RCC 7860 (cell line): Measurements from ENCODE around the gene DCAF15.
A peak's percentile ranks its signal among the peaks of the same experiment; 100 is the strongest.

ENCODE experiments used
- DNase-seq: peaks from one replicate; pipeline ENCODE4 v3.0.0-alpha.2; 2015; ENCODE audit warnings: low spot score
- FAIRE-seq: peaks from 2 replicates; lab custom pipeline; 2012; peaks lifted over from hg19 to GRCh38; lab: Jason Lieb, UNC

The DCAF15 gene

DNA sequence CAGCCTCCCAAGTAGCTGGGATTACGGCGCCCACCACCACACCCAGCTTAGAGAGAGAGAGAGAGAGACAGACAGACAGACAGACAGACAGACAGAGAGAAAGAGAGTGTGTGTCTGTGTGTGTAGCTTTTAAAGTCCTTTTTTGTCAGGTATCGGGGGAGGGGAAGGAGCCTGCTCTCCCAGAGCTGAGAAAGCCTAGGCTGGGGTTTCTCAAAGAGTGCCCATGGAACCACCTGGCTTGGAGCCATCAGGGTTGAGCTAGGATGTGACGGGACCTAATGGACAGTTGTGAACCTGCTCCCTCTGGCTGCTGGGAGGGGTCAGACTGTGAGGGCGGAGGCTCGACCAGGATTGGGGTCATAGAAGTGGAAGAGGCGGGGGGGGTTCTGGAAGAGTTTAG, 37.2 kb downstream of the DCAF15 start:
- DNase-seq (no peak), FAIRE-seq (no peak)

DNA sequence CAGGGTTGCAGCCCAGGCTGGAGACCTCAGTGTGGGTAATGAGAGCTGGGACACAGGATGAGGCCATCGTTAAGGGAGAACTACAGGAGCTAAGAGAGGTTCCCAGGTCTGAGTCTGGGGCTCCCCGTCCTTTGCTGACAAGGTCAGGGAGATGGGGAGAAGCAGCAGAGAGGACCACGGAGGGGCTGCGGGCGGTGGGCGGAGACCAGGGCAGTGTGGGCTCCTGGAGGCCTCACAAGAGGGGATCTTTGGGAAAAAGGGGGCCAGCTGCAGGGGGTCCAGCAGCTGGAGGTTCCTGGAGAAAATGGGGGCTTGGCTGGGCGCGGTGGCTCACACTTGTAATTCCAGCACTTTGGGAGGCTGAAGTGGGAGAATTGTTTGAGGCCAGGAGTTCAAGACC, 37.8 kb downstream of the DCAF15 start:
- DNase-seq (no peak), FAIRE-seq (no peak)

DNA sequence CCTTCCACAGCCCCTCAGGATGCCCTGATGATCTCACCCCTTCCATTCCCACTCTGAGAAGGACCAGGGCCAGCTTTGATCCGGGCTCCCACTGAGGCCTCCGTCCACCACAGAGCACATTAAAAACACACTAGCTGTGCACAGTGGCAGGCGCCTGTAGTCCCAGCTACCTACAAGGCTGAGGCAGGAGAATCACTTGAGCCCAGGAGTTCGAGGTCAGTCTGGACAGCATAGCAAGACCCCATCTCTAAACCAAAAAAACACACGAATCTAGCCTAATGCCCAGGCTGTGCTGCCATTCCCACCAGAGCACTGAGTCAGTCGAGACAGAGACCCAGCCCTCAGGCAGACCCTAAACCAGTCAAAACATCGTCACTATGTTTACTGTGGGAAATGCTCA, 39.7 kb downstream of the DCAF15 start:
- DNase-seq: no peak
- FAIRE-seq: no peak

DNA sequence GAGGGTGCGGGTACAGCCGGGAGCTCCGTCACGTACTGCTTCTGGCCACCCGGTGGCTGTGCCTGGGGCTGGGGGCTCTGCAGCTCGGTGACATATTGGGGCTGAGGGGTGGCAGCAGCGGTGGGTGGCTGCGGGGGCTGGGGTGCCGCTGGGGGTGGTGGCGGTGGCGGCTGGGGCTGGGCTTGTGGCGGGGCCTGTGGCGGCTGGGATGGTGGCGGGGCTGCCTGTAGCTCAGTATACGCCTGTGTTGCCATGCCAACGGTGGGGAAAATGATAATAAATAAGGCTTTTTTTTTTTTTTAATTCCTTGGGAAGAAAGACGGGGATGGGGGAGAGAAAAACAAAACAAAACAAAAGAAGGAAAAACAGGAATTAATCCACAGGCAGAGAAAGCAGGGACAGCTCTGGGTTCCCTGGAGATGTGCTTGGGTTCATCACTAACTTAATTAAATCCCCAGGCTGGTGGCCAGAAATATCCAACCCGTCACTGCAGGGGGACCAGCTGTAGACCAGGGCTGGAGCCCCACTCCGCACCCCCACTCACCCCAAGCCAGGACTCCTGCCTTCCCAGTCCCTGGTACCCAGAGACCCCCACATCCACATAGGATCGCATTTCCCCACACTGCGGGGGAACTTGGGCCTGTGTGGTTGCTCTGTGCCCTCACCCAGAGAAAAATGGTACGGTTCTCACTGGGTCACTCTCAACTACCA, 41.4 kb downstream of the DCAF15 start:
- no peak for DNase-seq
- no peak for FAIRE-seq

DNA sequence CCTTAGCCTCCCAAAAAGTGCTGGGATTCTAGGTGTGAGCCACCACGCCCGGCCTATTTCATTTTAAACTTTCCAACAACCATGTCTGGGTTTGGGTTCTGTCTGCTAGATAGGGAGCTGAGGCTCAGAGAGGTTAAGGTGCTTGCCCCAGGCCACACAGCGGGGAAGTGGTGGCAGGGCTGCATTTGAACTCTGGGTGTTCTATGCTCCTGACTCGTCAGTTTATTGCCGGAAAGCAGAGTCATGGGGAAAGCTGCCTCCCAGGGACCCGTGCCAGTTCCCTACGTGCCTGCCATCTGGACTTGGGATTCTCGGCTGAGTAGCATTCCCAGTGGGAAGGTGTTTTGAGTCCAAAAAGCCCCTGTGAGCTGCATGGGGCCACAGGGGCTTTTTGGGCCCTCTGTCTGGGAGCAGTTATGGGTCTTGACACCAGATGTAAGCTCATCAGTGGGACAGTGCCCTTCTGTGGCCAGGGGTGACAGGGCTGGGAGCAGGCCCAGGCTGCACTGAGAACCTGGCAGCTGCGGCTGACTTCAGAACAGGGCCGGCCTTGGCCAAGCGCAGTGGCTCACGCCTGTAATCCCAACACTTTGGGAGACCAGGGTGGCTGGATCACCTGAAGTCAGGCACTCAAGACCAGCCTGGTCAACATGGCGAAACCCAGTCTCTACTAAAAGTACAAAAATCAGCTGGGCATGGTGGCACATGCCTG, 42.9 kb downstream of the DCAF15 start:
- no peak for FAIRE-seq
- no peak for DNase-seq

DNA sequence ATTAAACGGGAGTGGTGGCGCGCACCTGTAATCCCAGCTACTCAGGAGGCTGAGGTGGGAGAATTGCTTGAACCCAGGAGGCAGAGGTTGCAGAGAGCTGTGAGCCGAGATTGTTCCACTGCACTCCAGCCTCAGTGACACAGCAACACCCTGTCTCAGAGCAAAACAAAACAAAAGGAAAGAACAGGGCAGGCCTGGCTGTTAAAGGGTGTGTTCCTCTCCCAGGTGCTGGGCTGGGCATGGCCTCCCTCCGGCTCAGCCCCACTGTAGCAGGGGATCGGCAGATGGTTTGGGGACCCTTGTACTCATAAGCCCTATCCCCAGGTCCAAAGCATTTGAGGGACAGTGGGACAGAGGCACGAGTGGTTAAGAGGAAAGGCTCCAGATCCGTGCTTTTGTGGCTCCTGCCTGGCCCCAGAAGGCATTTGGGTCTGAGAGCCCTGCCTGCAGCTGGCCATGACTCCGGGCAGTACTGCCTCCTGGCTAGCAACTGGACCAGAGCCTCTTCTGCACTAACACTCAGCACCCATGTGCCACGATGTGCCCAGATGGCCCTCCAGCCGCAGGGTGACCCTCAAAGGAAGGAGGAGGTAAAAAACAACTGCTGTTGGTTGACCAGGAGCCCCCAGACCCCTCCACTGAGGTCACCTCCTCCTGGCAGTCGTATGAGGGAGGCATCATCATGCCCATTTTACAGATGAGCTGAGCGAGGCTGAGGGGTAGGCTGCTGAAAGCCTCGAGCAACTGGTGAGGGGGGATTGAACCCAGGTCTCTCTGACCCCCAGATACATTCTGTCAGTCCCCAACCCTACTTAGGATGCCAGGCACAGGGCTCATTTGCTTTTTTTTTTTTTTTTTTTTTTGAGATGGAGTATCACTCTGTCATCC, 43.8 kb downstream of the DCAF15 start:
- DNase-seq (no peak), FAIRE-seq (no peak)

DNA sequence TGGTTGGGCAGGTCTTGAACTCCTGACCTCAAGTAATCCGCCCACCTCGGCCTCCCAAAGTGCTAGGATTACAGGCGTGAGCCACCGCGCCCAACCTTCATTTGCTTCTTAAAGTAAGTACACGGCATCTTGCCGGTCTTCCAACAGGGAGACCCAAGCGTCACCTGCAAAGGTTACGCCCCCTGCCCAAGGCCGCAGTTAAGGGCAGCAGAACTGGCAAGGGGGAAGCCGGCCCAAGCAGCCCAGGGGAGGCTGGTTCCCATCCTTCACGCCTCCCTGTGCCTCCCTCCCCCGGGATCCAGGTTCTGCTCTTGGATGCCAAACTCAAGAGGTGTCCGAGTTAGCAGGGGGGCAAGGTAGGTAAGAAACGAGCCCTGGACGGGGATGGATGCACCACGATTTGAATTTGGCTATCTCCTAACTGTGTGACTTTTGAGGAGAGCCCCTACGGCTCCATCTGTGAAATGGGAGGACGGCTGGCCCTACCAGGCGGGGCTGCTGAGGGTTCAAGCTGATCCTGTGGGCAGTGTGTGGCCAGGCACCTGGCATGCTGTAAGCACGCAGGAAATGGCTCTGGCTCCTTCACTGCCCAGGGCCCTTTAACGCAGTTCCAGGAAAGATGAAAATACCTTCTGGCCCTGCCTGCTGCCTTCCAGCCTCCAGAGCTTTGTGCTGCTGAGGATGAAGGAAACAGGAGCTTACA, 44.8 kb downstream of the DCAF15 start:
- FAIRE-seq: no peak
- DNase-seq: no peak

DNA sequence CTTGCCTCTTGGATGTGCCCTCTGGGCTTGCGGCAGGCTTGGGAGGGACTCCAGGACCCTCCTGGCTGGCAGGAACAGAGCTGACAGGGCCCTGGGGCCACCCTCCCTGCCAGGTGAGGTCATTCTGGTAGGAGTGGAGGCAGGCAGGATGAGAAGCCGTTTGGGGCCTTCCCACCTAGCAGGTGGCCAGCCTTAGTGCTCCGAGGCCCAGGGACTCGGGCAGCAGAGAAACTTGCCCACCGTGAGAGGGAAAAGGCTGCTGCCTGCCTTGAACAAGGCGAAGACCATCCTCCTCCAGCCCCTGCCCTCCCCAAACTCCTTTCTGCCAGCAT, 45.3 kb downstream of the DCAF15 start:
- DNase-seq (no peak), FAIRE-seq (no peak)

DNA sequence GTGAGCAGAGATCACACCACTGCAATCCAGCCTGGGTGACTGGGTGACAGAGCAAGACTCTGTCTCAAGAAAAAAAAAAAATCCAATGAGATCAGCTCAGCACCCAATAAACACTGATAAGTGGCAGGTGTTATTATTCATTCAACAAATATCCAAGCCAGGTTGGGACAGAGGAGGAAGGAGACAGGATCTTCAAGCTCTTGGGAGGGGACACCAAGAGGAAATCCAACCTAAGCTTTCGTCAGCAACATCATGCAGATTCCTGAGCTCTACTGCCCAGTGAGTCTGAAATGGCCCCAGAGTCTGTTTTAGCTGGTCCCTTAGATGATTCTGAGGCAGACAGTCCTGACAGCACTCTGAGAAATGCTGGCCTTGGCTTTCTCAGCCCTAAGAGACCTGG, 46.1 kb downstream of the DCAF15 start:
- DNase-seq (no peak), FAIRE-seq (no peak)

DNA sequence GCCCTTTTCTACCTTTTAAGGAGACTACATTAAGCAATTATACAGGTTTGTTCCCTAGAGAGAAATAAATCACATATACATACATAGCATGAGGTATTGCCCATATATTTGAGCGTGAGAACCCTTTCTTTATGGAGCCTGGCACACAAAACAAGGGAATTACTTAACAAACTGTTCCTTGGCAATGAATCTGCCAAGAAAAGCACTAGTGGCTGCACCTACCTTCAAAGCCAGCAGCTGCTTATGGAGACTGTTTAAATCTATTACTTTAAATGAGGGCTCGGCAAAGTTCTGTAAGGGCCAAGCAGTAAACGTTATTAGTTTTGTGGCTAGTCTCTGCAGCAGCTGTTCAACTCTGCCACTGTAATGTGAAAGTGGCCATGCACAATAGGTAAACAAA, 46.8 kb downstream of the DCAF15 start:
- DNase-seq: no peak
- FAIRE-seq: no peak

DNA sequence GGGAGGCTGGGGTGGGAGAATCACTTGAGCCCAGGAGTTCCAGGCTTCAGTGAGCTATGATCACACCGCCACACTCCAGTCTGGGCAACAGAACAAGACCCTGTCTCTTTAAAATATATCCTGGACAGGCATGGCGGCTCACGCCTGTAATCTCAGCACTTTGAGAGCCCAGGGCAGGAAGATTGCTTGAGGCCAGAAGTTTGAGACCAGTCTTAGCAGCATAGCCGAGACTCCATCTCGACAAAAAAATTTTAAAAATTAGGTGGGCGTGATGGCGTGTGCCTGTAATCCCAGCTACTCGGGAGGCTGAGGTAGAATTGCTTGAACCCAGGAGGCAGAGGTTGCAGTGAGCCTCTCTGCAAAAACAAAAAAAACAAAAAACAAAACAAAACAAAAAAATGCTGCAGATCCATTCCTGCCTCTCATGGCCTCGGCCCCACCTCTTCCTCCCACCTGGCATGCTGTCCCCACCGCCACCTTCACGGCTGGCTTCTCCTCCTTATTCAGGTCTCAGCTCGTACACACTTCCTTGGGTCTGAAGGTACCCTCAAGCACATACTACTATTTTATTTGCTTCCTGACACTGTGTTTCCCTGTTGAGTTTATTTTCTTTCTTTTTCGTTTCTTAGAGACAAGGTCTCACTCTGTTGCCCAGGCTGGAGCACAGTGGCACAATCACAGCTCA, 48.5 kb downstream of the DCAF15 start:
- FAIRE-seq: no peak
- no peak for DNase-seq

DNA sequence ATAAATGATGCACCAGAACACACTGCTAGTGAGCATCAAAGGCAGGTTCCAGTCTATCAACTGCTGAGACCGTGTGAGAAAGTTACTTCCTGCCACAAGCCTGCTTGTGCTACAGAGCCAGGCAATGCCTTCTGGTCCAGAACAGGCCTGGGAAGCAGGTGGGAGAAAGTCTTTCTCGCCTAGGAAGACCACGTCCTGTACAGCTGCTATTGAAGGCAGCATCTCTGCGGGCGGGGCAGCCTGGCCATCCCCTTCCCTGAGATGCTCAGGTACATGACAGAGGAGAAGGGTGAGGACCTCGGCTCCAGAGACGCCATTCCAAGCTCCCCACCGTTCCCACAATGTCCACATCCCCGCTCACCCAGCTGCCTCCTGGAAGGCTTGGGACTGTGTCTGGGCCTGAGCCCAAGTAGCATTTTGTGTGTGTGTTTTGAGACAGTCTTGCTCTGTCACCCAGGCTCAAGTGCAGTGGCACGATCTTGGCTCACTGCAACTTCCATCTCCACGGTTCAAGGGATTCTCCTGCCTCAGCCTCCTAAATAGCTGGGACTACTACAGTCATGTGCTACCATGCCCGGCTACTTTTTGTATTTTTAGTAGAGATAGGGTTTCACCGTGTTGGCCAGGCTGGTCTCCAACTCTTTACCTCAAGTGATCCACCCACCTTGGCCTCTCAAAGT, 50.4 kb downstream of the DCAF15 start:
- DNase-seq (no peak), FAIRE-seq (no peak)

DNA sequence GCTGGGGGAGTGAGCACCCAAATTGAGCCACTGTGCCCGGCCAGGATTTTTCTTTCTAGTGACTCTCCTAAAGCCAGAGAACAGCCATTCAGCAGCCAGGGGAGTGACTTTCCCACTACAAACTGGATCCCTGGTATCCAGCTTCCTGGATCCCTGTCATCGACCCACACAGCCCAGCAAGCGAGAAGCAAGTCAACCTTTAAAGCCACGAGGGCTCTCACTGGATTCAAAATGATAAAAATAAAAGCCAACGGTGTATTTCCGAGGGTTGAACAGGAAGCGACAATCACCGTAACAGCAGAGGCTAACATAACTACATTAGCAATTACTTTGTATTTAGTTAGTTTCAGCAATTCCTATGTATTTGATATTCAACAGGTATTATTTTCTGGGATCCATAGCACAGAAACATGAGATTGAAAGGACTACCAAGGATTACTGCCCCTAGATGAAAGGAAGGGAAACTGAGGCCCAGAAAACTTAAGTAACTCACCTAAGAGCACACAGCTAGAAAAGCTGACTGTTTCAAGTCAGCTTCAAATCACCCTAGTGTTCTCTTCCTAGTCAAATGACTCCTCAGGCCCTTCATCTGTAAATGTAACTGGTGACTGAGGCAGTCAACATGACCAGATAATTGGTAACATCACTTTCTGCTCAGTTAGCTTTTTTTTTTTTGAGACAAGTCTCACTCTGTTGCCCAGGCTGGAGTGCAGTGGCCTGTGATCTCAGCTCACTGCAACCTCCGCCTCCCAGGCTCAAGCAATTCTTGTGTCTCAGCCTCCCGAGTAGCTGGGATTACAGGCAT, 51.1 kb downstream of the DCAF15 start:
- FAIRE-seq: no peak
- DNase-seq: no peak

DNA sequence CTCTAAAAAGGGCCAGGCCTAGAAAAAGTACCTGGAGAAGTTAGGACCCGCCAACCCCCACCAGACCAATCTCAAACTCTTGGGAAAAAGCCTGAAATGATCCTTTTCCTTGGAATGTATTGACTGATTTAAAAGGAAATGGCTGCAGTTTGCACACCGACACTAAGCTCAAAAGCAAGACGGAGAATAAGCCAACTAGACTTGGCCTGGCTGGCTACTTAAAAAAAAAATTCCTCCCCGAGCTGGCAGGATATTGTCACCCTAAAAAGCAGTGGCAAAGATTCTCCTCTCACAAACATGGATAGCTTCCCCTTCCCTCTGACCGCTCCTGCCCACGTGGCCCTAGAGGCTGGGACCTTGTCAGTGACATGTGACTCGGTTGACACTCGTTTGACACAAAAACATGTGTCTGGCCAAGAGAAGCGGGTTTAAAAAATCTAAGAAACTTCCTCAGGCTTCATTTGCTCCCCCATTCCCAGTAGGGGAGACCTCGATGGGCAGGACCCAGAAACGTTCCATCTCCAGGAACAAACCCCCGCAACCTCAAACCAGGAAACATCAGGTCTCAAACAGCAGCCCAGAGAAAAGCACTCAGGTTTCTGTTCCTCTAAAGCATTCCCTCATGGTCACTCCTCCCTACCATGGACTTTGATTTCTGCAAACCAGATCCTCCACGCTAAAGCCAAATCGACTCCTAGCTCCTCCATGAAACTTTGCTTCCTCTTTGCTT, 52.5 kb downstream of the DCAF15 start:
- no peak for FAIRE-seq
- DNase-seq: no peak

DNA sequence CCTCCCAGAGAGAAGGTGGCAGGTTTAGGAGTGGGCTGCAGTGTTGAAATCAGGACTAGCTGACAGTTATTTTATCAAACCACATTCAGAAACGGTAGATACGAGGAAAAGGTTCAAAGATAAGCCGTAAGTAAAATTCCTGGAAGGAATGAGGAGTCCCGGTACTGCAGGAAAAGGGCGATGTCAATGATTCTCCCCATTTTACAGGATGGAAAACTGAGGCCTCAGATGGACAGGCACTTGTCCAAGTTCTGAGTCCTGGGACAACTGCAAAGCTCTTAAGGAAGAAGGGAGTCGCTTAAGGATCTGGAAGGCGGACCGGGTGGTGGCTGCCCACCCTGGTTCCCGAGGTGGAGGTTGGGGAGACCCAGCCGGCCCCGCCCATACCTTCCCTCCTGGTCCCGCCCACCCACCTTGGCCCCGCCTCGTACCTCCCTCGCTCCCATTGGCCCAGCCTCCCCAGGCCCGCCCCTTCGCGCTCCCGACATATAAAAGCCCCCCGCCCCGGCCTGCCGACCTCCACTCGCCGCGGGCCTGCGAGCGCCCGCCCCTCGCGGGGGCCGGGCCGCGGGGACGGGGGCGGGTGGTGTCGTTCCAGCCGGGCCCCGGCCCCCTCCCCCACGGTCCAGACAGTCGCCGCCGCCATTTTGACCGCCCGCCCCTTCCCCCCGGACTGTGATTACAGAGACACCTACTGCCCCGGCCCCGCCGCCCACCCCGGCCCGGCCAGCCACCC, 53.2 kb downstream of the DCAF15 start:
- FAIRE-seq (no peak), DNase-seq (peak; percentile 44)

DNA sequence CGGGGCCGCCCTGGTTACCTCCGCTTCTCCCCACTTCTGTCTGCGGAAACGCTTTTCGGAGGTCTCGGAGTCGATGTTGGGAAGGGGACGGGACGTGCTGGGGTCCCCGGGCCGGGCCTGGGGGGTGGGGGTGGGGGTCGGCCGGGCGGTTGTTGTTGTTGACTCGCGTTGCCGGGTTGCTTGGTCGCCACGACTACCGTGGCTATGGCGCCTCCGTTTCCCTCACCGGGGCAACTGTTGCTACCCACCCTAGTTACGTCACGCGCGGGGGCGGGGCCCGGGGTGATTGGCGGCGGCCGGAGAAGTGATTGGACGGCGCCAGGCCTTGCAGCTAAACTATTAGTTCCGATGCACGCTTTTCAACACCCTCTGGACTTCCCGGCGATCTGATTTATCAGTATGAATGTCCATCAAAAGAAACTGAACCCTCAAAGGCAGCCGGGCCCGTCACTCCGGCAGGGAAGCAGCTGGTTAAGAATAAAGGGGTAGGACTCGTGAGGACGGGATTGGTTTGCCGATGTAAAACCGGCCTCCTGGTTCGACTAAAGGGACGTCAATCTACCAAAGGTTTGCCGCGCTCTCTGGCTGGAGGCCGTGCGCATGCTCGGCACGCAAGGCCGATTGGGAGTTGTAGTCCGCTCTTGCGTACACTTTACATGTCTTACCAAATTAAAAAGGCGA, 53.9 kb downstream of the DCAF15 start, which contains the start of gene RFX1:
RFX1 (minus strand) TSS at position 236 of the 681 bp plus-strand sequence. CDS start 12,477 bp downstream, outside the sequence.
- DNase-seq (peak; percentile 100), FAIRE-seq (peak; percentile 88)
